HG03175 (cell line): ENCODE results near the gene SOX14.
A peak's percentile ranks its signal among the peaks of the same experiment; 100 is the strongest.

Experiments used
- ATAC-seq: cut with Tn5 transposase; IDR thresholded peaks from one replicate; pipeline ENCODE4 v1.9.1; 2021; ENCODE audit warnings: mild to moderate bottlenecking, moderate library complexity; ENCODE audit not compliant: unreplicated experiment

The SOX14 gene

GRCh38 chr3:137767538-137768360 is 3.6 kb downstream of the SOX14 start:
- no peak for ATAC-seq

- no peak for ATAC-seq
Observed at GRCh38 chr3:137768361-137769321, 4.5 kb downstream of the SOX14 start.

GRCh38 chr3:137769322-137770065 is 5.4 kb downstream of the SOX14 start:
- ATAC-seq: no peak

GRCh38 chr3:137770066-137770834 is 6.1 kb downstream of the SOX14 start:
- no peak for ATAC-seq

GRCh38 chr3:137770835-137771399 is 6.8 kb downstream of the SOX14 start:
- ATAC-seq: no peak

- ATAC-seq: no peak
Observed at GRCh38 chr3:137771401-137772213, 7.5 kb downstream of the SOX14 start.

GRCh38 chr3:137772214-137772955 is 8.3 kb downstream of the SOX14 start:
- no peak for ATAC-seq

GRCh38 chr3:137778941-137779340 is 14.8 kb downstream of the SOX14 start:
- ATAC-seq: no peak

- no peak for ATAC-seq
Observed at GRCh38 chr3:137787529-137787928, 23.4 kb downstream of the SOX14 start.

GRCh38 chr3:137789236-137789635 is 25.1 kb downstream of the SOX14 start:
- no peak for ATAC-seq

- ATAC-seq: no peak
Observed at GRCh38 chr3:137792626-137793271, 28.6 kb downstream of the SOX14 start.

GRCh38 chr3:137796993-137797392 is 32.9 kb downstream of the SOX14 start:
- ATAC-seq: peak; percentile 60

GRCh38 chr3:137803215-137803614 is 39.1 kb downstream of the SOX14 start:
- ATAC-seq: no peak

- no peak for ATAC-seq
Observed at GRCh38 chr3:137807998-137808397, 43.9 kb downstream of the SOX14 start.

GRCh38 chr3:137809509-137809908 is 45.4 kb downstream of the SOX14 start:
- no peak for ATAC-seq

- ATAC-seq: no peak
Observed at GRCh38 chr3:137812023-137812422, 47.9 kb downstream of the SOX14 start.

- no peak for ATAC-seq
Observed at GRCh38 chr3:137815251-137815650, 51.1 kb downstream of the SOX14 start.
